Stimulated activated CD4-positive, alpha-beta T cell treated with anti-CD3 and anti-CD28 coated beads, TNF-alpha, amount 100 ng/mL, for 48 hours (primary cell): ENCODE measurements around the gene RFPL4A.
"Not testable (repeated sequence)": the region's sequence is repeated elsewhere in the genome, so short reads cannot be mapped to it uniquely, and the experiment has no call there.

Experiments
- DNase-seq, 3 donors: peaks; one replicate each; pipeline ENCODE4 v3.0.0-alpha.2; 2020; ENCODE audit warnings: low read depth in 3 of 3

RFPL4A gene

GRCh38 chr19:55758797-55759196 is at the start of gene RFPL4A:
Gene RFPL4A, plus strand, starts transcription at chr19:55759097. Its CDS starts 2,704 bp downstream, at chr19:55761801.
- DNase-seq: not testable (repeated sequence)

DNA sequence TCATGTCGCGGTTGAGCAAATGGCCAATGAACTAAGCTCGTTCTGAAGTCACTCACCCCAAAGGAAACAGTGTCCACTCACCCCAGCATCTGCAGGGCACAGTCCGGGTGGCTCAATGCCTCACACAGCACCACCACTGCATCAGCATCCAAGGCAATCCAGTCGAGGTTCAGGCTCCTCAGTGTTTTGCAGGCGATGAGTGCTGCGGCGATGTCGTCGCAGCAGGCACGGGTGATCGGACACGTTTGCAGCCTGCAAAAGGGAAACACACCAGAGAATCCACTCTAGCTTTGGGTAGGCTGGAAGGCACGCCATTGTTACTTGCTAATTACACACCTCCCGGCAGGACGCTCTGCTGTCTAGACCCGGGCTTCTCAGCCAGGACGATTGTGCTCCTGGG is 47.2 kb upstream of the RFPL4A start:
- DNase-seq: no peak

GRCh38 chr19:55712804-55713631 is 45.9 kb upstream of the RFPL4A start:
- DNase-seq: no peak

- no peak for DNase-seq
These were observed 42.4 kb upstream of the RFPL4A start for GRCh38 chr19:55716531-55716930.

GRCh38 chr19:55717251-55717650 is 41.6 kb upstream of the RFPL4A start:
- DNase-seq: no peak

DNA sequence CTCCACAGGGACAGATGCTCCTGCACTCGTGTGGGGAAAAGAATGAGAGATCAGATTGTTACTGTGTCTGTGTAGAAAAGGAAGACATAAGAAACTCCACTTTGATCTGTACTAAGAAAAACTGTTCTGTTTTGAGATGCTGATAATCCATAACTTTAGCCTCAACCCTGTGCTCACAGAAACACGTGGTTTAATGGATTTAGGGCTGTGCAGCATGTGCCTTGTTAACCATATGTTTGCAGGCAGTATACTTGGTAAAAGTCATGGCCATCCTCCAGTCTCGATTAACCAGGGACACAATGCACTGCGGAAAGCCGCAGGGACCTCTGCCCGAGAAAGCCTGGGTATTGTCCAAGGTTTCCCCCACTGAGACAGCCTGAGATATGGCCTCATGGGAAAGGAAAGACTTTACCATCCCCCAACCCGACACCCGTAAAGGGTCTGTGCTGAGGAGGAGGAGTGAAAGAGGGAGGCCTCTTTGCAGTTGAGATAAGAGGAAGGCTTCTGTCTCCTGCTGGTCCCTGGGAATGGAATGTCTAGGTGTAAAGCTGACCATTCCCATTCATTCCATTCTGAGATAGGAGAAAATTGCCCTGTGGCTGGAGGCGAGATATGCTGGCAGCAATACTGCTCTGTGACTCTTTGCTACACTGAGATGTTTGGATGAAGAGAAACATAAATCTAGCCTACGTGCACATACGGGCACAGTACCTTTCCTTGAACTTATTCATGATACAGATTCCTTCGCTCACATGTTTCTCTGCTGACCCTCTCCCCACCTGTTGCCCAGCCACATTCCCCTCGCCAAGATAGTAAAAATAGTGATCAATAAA is 40.8 kb upstream of the RFPL4A start:
- not testable (repeated sequence) for DNase-seq

DNA sequence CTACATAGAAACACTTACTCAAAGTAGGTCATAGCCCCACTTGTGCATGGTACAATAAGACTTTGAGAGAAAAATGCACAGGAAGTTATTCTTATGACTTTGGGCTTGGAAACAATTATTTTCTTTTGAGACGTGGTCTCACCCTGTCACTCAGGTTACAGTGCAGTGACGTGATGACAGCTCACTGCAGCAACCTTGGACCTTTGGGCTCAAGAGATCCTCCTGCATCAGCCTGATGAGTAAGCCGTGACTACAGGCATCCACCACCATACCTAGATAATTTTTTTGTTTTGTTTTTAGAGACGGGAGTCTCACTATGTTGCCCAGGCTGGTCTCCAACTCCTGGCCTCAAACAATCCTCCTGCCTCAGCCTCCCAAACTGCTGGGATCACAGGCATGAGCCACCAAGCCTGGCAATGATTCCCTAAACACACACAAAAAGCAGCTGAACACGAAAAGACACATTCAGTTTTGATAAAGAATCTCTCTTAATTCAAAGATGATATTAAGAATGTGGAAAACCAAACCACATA is 38.6 kb upstream of the RFPL4A start:
- no peak for DNase-seq

DNA sequence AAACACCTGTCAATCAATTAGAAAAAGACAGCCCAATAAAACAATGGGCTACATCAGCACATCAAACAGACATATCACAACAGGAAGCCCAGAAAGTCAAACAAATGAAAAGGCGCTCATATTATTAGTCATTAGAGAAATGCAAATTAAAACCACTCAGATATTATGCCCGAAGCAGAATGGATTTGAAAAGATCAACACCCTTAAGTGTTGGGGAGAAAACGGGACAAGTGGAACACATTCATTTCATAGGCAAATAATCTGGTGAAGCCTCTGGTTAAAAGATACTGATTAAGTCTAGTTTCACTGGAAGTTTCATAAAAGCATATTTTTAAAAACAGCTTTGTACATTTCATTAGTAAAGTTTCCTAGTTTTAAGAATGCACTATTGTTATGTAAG is 38.1 kb upstream of the RFPL4A start:
- no peak for DNase-seq

- DNase-seq: no peak
These were observed 35.4 kb upstream of the RFPL4A start for GRCh38 chr19:55723491-55723890.

GRCh38 chr19:55730378-55730777 is 28.5 kb upstream of the RFPL4A start:
- DNase-seq: not testable (repeated sequence)

DNA sequence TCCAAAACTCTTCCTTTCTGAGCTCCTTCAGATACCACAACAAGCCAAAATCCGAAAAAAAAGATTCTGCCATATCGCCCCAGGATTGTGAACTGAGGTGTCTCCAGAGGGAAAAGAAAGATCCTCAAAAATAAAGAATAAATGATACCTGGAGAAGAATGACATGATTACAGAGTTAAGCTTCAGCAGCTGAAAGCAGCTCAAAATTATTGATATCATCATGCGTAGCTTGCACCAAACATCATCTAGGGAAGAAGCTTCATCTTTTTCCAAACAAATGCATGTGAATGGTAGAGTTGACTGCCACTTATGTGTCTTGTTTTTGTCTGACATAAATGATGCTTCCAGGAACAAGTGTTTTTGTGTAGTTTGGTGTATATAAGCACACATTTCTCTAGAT is 20.6 kb upstream of the RFPL4A start, which contains the start of gene NLRP9:
Gene NLRP9, minus strand, starts transcription at position 101 of the 400 bp plus-strand sequence. Its CDS starts 28 bp downstream, at position 73.
- no peak for DNase-seq

GRCh38 chr19:55750715-55751114 is 8.2 kb upstream of the RFPL4A start:
- no peak for DNase-seq

DNA sequence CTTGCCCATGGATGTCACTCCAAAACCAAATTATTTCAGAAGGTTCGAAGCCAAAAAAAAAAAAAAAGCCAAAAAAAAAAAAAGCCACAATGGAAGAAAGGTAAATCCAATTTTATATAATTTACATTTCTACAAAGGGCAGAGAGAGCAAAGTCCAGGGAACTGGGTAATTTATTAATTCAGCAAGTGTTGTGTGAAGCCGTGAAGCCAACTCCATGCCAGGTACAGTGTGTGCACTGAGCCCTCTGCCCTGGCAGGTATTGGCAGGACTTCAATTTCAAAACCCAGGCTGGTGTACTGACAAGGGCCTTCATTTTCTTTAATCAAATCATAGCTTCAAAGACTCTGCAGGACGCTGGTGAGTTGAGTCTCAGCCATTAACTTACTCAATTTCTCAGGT is 5.5 kb upstream of the RFPL4A start:
- DNase-seq: no peak

DNA sequence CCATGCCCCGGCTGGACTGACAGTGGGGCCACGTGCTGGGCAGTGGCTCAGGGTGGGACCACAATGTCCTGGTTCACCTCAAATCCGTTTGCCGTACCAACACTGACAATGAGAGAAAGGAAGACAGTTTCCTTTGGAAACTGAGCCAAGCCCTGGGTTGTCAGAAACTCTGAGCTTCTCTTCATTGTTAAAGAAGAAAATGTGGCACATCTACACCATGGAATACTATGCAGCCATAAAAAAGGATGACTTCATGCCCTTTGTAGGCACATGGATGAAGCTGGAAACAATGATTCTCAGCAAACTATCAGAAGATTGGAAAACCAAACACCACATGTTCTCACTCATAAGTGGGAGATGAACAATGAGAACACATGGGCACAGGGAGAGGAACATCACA is 2.1 kb upstream of the RFPL4A start:
- DNase-seq: not testable (repeated sequence)

DNA sequence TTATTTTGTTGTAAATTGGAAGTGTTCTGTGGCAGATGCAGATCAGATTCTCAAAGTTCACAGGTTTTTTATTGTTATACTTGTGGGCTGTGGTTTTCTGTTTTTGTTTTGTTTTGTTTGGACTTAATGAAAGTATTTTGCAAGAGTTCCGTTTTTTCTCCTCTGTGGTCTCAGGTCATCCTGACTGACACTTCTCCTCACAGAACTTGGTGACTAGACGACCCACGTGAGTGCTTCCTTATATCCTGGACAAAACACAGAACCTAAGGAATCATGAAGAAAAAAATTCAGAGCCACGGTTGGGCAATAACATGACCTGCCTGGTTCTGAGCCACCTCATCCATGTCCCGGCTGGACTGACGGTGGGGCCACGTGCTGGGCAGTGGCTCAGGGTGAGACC is 7.6 kb downstream of the RFPL4A start:
- DNase-seq: no peak

DNA sequence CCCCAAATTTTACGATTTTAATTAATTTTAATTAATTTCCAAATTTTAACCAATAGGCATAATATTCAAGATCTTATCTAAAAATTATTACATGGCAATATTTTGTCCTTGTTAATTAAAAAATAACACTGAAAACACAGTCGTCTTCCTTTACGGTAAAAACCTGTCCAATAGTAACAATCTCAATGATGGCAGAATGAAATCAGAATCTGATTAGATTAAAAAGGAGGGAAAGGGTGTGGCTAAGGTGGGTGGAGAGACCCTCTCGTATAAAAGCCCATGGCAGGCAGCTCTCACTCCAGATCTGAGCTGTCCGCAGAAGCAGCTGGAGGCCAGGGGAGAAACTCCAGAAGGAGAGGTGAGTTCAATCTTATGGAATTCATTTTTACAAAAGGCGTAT is 9.9 kb downstream of the RFPL4A start, which contains the start of gene RFPL4AL1:
Gene RFPL4AL1, plus strand, starts transcription at position 301 of the 400 bp plus-strand sequence. CDS start 2,687 bp downstream, outside the sequence.
- not testable (repeated sequence) for DNase-seq

- not testable (repeated sequence) for DNase-seq
These were observed 10.7 kb downstream of the RFPL4A start for GRCh38 chr19:55769632-55770031.

DNA sequence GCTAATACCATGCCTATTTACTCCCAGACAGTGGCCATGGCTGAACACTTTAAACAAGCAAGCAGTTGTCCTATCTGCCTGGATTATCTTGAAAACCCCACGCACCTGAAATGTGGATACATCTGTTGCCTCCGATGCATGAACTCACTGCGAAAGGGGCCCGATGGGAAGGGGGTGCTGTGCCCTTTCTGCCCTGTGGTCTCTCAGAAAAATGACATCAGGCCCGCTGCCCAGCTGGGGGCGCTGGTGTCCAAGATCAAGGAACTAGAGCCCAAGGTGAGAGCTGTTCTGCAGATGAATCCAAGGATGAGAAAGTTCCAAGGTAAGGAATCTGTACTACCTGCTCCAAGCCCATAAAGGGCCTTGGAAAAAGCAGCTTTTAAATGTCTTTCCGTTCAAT is 18.6 kb downstream of the RFPL4A start:
- no peak for DNase-seq

DNA sequence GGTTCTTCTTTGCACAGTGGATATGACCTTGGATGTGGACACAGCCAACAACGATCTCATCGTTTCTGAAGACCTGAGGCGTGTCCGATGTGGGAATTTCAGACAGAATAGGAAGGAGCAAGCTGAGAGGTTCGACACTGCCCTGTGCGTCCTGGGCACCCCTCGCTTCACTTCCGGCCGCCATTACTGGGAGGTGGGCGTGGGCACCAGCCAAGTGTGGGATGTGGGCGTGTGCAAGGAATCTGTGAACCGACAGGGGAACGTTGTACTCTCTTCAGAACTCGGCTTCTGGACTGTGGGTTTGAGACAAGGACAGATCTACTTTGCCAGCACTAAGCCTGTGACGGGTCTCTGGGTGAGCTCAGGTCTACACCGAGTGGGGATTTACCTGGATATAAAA is 19.4 kb downstream of the RFPL4A start:
- no peak for DNase-seq

- no peak for DNase-seq
These were observed 22.2 kb downstream of the RFPL4A start for GRCh38 chr19:55781112-55781511.

GRCh38 chr19:55795021-55795420 is 36.1 kb downstream of the RFPL4A start:
- DNase-seq: no peak

GRCh38 chr19:55801416-55801815 is 42.5 kb downstream of the RFPL4A start:
- no peak for DNase-seq
